HEK293 (cell line): ENCODE measurements around the gene DDTL.

ENCODE experiments used
- KLF16 ChIP-seq: fragments of 450-650 bp; formaldehyde crosslinking; IDR thresholded peaks from 2 replicates; pipeline ENCODE4 v1.5.1; 2017; ENCODE audit warnings: missing biosample characterization, missing genetic modification characterization
- ZBTB26 ChIP-seq: fragments of 450-650 bp; formaldehyde crosslinking; optimal IDR thresholded peaks from 2 replicates; pipeline ENCODE3; 2016; ENCODE audit warnings: missing biosample characterization, mild to moderate bottlenecking, missing genetic modification characterization
- ZNF19 ChIP-seq: fragments of 450-650 bp; formaldehyde crosslinking; IDR thresholded peaks from 2 replicates; pipeline ENCODE4; 2016; ENCODE audit warnings: missing biosample characterization, missing genetic modification characterization, low read depth
- ZNF423 ChIP-seq: fragments of 450-650 bp; formaldehyde crosslinking; IDR thresholded peaks from 2 replicates; pipeline ENCODE4 v1.5.1; 2016; ENCODE audit warnings: missing biosample characterization, missing genetic modification characterization
- ZNF549 ChIP-seq: fragments of 450-650 bp; IDR thresholded peaks from 2 replicates; pipeline ENCODE4 v1.5.1; 2018; ENCODE audit warnings: missing biosample characterization, missing genetic modification characterization, mild to moderate bottlenecking, inconsistent platforms, moderate library complexity
- ZNF571 ChIP-seq: fragments of 450-650 bp; formaldehyde crosslinking; IDR thresholded peaks from 2 replicates; pipeline ENCODE4 v1.5.0; 2017; ENCODE audit warnings: missing biosample characterization, missing genetic modification characterization
- TF ChIP-seq, protein P1 (sequence below): fragments of 450-650 bp; formaldehyde crosslinking; IDR thresholded peaks from 2 replicates; pipeline ENCODE4 v1.5.1; 2016; ENCODE audit warnings: missing biosample characterization, missing genetic modification characterization
- TF ChIP-seq, protein P2 (sequence below): fragments of 450-650 bp; formaldehyde crosslinking; IDR thresholded peaks from 2 replicates; pipeline ENCODE4 v1.5.1; 2017; ENCODE audit warnings: missing biosample characterization, missing genetic modification characterization
- TF ChIP-seq, protein P3 (sequence below): fragments of 450-650 bp; formaldehyde crosslinking; IDR thresholded peaks from 2 replicates; pipeline ENCODE4 v1.5.1; 2016; ENCODE audit warnings: missing biosample characterization, missing genetic modification characterization

- TF ChIP-seq KLF16 (tag by site-specific recombination) = no peak
- TF ChIP-seq ZNF423 = no peak
- no peak for TF ChIP-seq ZNF19
- no peak for TF ChIP-seq ZNF549 (tag by site-specific recombination)
- TF ChIP-seq, protein P1, sequence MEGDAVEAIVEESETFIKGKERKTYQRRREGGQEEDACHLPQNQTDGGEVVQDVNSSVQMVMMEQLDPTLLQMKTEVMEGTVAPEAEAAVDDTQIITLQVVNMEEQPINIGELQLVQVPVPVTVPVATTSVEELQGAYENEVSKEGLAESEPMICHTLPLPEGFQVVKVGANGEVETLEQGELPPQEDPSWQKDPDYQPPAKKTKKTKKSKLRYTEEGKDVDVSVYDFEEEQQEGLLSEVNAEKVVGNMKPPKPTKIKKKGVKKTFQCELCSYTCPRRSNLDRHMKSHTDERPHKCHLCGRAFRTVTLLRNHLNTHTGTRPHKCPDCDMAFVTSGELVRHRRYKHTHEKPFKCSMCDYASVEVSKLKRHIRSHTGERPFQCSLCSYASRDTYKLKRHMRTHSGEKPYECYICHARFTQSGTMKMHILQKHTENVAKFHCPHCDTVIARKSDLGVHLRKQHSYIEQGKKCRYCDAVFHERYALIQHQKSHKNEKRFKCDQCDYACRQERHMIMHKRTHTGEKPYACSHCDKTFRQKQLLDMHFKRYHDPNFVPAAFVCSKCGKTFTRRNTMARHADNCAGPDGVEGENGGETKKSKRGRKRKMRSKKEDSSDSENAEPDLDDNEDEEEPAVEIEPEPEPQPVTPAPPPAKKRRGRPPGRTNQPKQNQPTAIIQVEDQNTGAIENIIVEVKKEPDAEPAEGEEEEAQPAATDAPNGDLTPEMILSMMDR = no peak
- TF ChIP-seq, protein P2, sequence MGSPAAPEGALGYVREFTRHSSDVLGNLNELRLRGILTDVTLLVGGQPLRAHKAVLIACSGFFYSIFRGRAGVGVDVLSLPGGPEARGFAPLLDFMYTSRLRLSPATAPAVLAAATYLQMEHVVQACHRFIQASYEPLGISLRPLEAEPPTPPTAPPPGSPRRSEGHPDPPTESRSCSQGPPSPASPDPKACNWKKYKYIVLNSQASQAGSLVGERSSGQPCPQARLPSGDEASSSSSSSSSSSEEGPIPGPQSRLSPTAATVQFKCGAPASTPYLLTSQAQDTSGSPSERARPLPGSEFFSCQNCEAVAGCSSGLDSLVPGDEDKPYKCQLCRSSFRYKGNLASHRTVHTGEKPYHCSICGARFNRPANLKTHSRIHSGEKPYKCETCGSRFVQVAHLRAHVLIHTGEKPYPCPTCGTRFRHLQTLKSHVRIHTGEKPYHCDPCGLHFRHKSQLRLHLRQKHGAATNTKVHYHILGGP (tag by site-specific recombination) = no peak
- TF ChIP-seq, protein P3, sequence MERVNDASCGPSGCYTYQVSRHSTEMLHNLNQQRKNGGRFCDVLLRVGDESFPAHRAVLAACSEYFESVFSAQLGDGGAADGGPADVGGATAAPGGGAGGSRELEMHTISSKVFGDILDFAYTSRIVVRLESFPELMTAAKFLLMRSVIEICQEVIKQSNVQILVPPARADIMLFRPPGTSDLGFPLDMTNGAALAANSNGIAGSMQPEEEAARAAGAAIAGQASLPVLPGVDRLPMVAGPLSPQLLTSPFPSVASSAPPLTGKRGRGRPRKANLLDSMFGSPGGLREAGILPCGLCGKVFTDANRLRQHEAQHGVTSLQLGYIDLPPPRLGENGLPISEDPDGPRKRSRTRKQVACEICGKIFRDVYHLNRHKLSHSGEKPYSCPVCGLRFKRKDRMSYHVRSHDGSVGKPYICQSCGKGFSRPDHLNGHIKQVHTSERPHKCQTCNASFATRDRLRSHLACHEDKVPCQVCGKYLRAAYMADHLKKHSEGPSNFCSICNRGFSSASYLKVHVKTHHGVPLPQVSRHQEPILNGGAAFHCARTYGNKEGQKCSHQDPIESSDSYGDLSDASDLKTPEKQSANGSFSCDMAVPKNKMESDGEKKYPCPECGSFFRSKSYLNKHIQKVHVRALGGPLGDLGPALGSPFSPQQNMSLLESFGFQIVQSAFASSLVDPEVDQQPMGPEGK (tag by site-specific recombination) = no peak
- no peak for TF ChIP-seq ZNF571
- no peak for TF ChIP-seq ZBTB26 (tag by site-specific recombination)
Measured at GRCh38 chr22:24003887-24004286, 37.2 kb downstream of the DDTL start.
